OCI-LY7 (cell line): Measurements from ENCODE around the gene AGXT2. TPM values are rescaled to one million over a fixed set of nuclear protein-coding genes. Genes with fewer than 3 reads are reported as not detected.

ENCODE experiments used
- BruUV-seq: library from RNA; stranded (reverse); fragments of 400-500 nt; replicated peaks from 2 replicates; lab custom pipeline; 2021; lab: Mats Ljungman, UMichigan
- CTCF ChIA-PET: fragments of 300-600 bp; sonication (Branson Sonifier 250); formaldehyde crosslinking; loops from one replicate; lab custom pipeline; 2022; ENCODE audit warnings: antibody characterized with exemption; ENCODE audit not compliant: unreplicated experiment; lab: Charles Lee
- POLR2A ChIA-PET: fragments of 300-600 bp; sonication (Branson Sonifier 250); formaldehyde crosslinking; loops from one replicate; lab custom pipeline; 2022; ENCODE audit warnings: antibody characterized with exemption; lab: Charles Lee
- DNase-seq: peaks from one replicate; pipeline ENCODE4 v3.0.0-alpha.2; 2015; ENCODE audit warnings: low spot score
- H2AFZ ChIP-seq: fragments of 200-600 bp; sonication (generic), shearing (Covaris generic); 2 replicates; pipeline ENCODE4 v1.6.1; 2014; ENCODE audit warnings: mild to moderate bottlenecking, antibody characterized with exemption, low read length, moderate library complexity
- H3K27ac ChIP-seq: fragments of 200-600 bp; sonication (generic); 2 replicates; pipeline ENCODE4 v1.5.1; 2014; ENCODE audit warnings: mixed run types, low read depth, mild to moderate bottlenecking, moderate library complexity, low read length, inconsistent platforms; ENCODE audit not compliant: poor library complexity, severe bottlenecking
- H3K36me3 ChIP-seq: fragments of 200-600 bp; sonication (generic); 2 replicates; pipeline ENCODE4 v1.6.1; 2014; ENCODE audit warnings: mild to moderate bottlenecking, antibody characterized with exemption, low read length, moderate library complexity, mixed read lengths; ENCODE audit not compliant: insufficient read depth
- H3K4me1 ChIP-seq: fragments of 200-600 bp; sonication (generic); 2 replicates; pipeline ENCODE4 v1.5.1; 2014; ENCODE audit warnings: mild to moderate bottlenecking, low read length; ENCODE audit not compliant: insufficient read depth, poor library complexity, severe bottlenecking
- H3K4me2 ChIP-seq: fragments of 200-600 bp; sonication (generic); 2 replicates; pipeline ENCODE4 v1.6.1; 2014; ENCODE audit warnings: mild to moderate bottlenecking, low read length
- H3K4me3 ChIP-seq: fragments of 200-600 bp; sonication (generic); 2 replicates; pipeline ENCODE4 v1.5.1; 2014; ENCODE audit warnings: mild to moderate bottlenecking, low read depth, low read length; ENCODE audit not compliant: poor library complexity, severe bottlenecking
- H3K79me2 ChIP-seq: fragments of 200-600 bp; sonication (generic); 2 replicates; pipeline ENCODE4 v1.6.1; 2016; ENCODE audit warnings: low read depth, mild to moderate bottlenecking, low read length, moderate library complexity, mixed read lengths; ENCODE audit not compliant: insufficient read depth
- H3K9me2 ChIP-seq: fragments of 200-600 bp; sonication (generic); 2 replicates; pipeline ENCODE4 v1.6.1; 2016; ENCODE audit warnings: mild to moderate bottlenecking, low read length, mixed read lengths; ENCODE audit not compliant: insufficient read depth
- H3K9me3 ChIP-seq: fragments of 200-600 bp; sonication (generic); 2 replicates; pipeline ENCODE4 v1.6.1; 2014; ENCODE audit warnings: mild to moderate bottlenecking, mixed run types, low read length, mixed read lengths
- H4K20me1 ChIP-seq: fragments of 200-600 bp; sonication (generic); 2 replicates; pipeline ENCODE4 v1.6.1; 2014; ENCODE audit warnings: mild to moderate bottlenecking, antibody characterized with exemption, low read length, moderate library complexity, mixed read lengths; ENCODE audit not compliant: insufficient read depth
- CTCF ChIP-seq: fragments of 200-600 bp; sonication (generic); conservative IDR thresholded peaks from 2 replicates; pipeline ENCODE4 v1.5.1; 2014; ENCODE audit warnings: mild to moderate bottlenecking, antibody characterized with exemption, low read length, moderate library complexity, mixed read lengths
- EZH2phosphoT487 ChIP-seq: fragments of 200-600 bp; sonication (generic); IDR thresholded peaks from 2 replicates; pipeline ENCODE4 v1.6.1; 2018; ENCODE audit warnings: low read depth, borderline replicate concordance, mild to moderate bottlenecking, mixed run types, antibody characterized with exemption, low read length, moderate library complexity, mixed read lengths
- intact Hi-C: fragments of 100-400 bp; cut with micrococcal nuclease; formaldehyde crosslinking; loops from one replicate; pipeline ENCODE4 v1.10.0; 2022; ENCODE audit not compliant: unreplicated experiment
- total RNA-seq, 2 experiments: library from RNA; depleted of rRNA in 1 of 2; stranded (reverse); fragments of >200 nt in 1 of 2; shearing (Covaris generic) in 1 of 2; gene quantifications; 2 replicates each; pipeline ENCODE4 v1.2.3, GENCODE V29; 2014 to 2022

The AGXT2 gene
- total RNA-seq, 2 experiments from 2014 or later = not detected

- intact Hi-C loops = no loop called here
- Histone ChIP-seq H2AFZ (no peak overlapping the region), H3K27ac (no peak overlapping the region), H3K9me3 (no peaks in the 10 kb centered on the region), H3K4me3 (no peak overlapping the region), H3K79me2 (no peaks in the 10 kb centered on the region), H3K9me2 (no peaks in the 10 kb centered on the region), H3K4me2 (no peak overlapping the region), H3K4me1 (no peaks in the 10 kb centered on the region), H4K20me1 (no peaks in the 10 kb centered on the region), H3K36me3 (no peaks in the 10 kb centered on the region)
- BruUV-seq = no TSS peak
- POLR2A ChIA-PET = interaction anchor here (0.8 kb wide), 1 partner anchor 10 kb away, joined by 3 read pairs; no protein-coding TSS in a partner anchor
- TF ChIP-seq CTCF = no peak
- TF ChIP-seq EZH2phosphoT487 = no peak
- no peak for DNase-seq
- CTCF ChIA-PET = no interaction called here
Measured at GRCh38 chr5:34991486-34992238, 56.1 kb downstream of the AGXT2 start.

GRCh38 chr5:34986965-34987364 lies 60.8 kb downstream of the AGXT2 start:
- Histone ChIP-seq H3K9me2 (no peaks in the 10 kb centered on the region), H3K27ac (no peak overlapping the region), H3K9me3 (peaks cover 8% of the 10 kb centered on the region; the same call in 1 of the 2 replicates), H2AFZ (no peak overlapping the region), H3K4me1 (no peaks in the 10 kb centered on the region), H3K36me3 (no peaks in the 10 kb centered on the region), H3K4me2 (no peak overlapping the region), H3K79me2 (no peaks in the 10 kb centered on the region), H3K4me3 (no peak overlapping the region), H4K20me1 (no peaks in the 10 kb centered on the region)
- BruUV-seq = no TSS peak
- TF ChIP-seq EZH2phosphoT487 (no peak), CTCF (no peak)
- DNase-seq = no peak
- intact Hi-C loops = no loop called here
- ChIA-PET CTCF (no interaction called here), POLR2A (no interaction called here)

GRCh38 chr5:34982823-34983222 lies 64.9 kb downstream of the AGXT2 start:
- no peaks in the 10 kb centered on the region for H3K4me1 ChIP-seq
- no peaks in the 10 kb centered on the region for H3K79me2 ChIP-seq
- no peak overlapping the region for H3K27ac ChIP-seq
- H4K20me1 ChIP-seq = no peaks in the 10 kb centered on the region
- no peak overlapping the region for H2AFZ ChIP-seq
- intact Hi-C loops = no loop called here
- POLR2A ChIA-PET = interaction anchor here (0.6 kb wide), 1 partner anchor 26 kb away, joined by 3 read pairs; no protein-coding TSS in a partner anchor
- no peak overlapping the region for H3K4me3 ChIP-seq
- no peak overlapping the region for H3K4me2 ChIP-seq
- no peaks in the 10 kb centered on the region for H3K36me3 ChIP-seq
- DNase-seq = no peak
- BruUV-seq = no TSS peak
- no peaks in the 10 kb centered on the region for H3K9me2 ChIP-seq
- peaks cover 12% of the 10 kb centered on the region for H3K9me3 ChIP-seq
- TF ChIP-seq CTCF (no peak), EZH2phosphoT487 (no peak)
- CTCF ChIA-PET = no interaction called here
